Panc1 (cell line): Measurements from ENCODE around the gene IMP4. TPM values are rescaled to one million over a fixed set of nuclear protein-coding genes. Genes with fewer than 3 reads are reported as not detected.

ENCODE experiments used
- ATAC-seq: fragments of 200-7000 bp; cut with Tn5 transposase; 2 replicates; pipeline ENCODE4 v1.9.1; 2020; ENCODE audit warnings: mild to moderate bottlenecking, moderate library complexity
- BruUV-seq: library from RNA; stranded (reverse); fragments of 400-500 nt; replicated peaks from 2 replicates; lab custom pipeline; 2021; lab: Mats Ljungman, UMichigan
- CTCF ChIA-PET: fragments of 300-600 bp; sonication (Branson Sonifier 250); formaldehyde crosslinking; loops from one replicate; lab custom pipeline; 2022; ENCODE audit warnings: antibody characterized with exemption; lab: Charles Lee
- POLR2A ChIA-PET: fragments of 300-600 bp; sonication (Branson Sonifier 250); formaldehyde crosslinking; loops from one replicate; lab custom pipeline; 2022; ENCODE audit warnings: antibody characterized with exemption; lab: Charles Lee
- DNase-seq: peaks from one replicate; pipeline ENCODE4 v3.0.0-alpha.2; 2010; ENCODE audit warnings: low read depth, low spot score
- H3K27ac ChIP-seq: 2 replicates; pipeline ENCODE4 v1.5.1; 2011; ENCODE audit warnings: mild to moderate bottlenecking, low read length, inconsistent platforms
- H3K27me3 ChIP-seq: fragments of 200-500 bp; sonication (Bioruptor generic); 2 replicates; pipeline ENCODE4 v1.6.0; 2014; ENCODE audit warnings: low read length, inconsistent platforms; ENCODE audit not compliant: control insufficient read depth, insufficient read depth
- H3K36me3 ChIP-seq: fragments of 200-500 bp; sonication (Bioruptor generic); 2 replicates; pipeline ENCODE4 v1.5.1; 2014; ENCODE audit warnings: inconsistent platforms, mild to moderate bottlenecking, low read length, moderate library complexity; ENCODE audit not compliant: control insufficient read depth, insufficient read depth
- H3K4me1 ChIP-seq: 2 replicates; pipeline ENCODE4 v1.5.1; 2011; ENCODE audit warnings: inconsistent platforms, mild to moderate bottlenecking, low read length, moderate library complexity; ENCODE audit not compliant: control insufficient read depth, insufficient read depth
- H3K4me3 ChIP-seq, 2 experiments: 2 replicates each; pipeline ENCODE4 v1.5.1; 2011 to 2012; ENCODE audit warnings: low read depth in 2 of 2, low read length in 2 of 2, mild to moderate bottlenecking in 2 of 2, inconsistent platforms in 1 of 2, moderate library complexity in 1 of 2
- H3K9me3 ChIP-seq: fragments of 200-500 bp; sonication (Bioruptor generic); 2 replicates; pipeline ENCODE4 v1.5.1; 2014; ENCODE audit warnings: low read depth, mild to moderate bottlenecking, inconsistent platforms, low read length, moderate library complexity; ENCODE audit not compliant: control insufficient read depth, insufficient read depth
- in situ Hi-C: cut with HindIII; loops from 2 replicates; pipeline ENCODE4 v1.10.0; 2016; ENCODE audit warnings: low sequenced_read_pairs, low pct_unique_long_range_greater_than_20kb
- intact Hi-C: fragments of 100-400 bp; cut with micrococcal nuclease; formaldehyde crosslinking; loops from one replicate; pipeline ENCODE4 v1.10.0; 2022; ENCODE audit not compliant: unreplicated experiment
- total RNA-seq: library from RNA; stranded (reverse); gene quantifications from one replicate; pipeline ENCODE4 v1.2.1, GENCODE V29; 2021; ENCODE audit not compliant: unreplicated experiment
- TF ChIP-seq, protein P1 (sequence below): fragments of 450-650 bp; IDR thresholded peaks from 2 replicates; pipeline ENCODE4 v1.5.1; 2017; ENCODE audit warnings: mild to moderate bottlenecking

The IMP4 gene
- total RNA-seq, 1 experiment from 2014 or later: 104 TPM

DNA sequence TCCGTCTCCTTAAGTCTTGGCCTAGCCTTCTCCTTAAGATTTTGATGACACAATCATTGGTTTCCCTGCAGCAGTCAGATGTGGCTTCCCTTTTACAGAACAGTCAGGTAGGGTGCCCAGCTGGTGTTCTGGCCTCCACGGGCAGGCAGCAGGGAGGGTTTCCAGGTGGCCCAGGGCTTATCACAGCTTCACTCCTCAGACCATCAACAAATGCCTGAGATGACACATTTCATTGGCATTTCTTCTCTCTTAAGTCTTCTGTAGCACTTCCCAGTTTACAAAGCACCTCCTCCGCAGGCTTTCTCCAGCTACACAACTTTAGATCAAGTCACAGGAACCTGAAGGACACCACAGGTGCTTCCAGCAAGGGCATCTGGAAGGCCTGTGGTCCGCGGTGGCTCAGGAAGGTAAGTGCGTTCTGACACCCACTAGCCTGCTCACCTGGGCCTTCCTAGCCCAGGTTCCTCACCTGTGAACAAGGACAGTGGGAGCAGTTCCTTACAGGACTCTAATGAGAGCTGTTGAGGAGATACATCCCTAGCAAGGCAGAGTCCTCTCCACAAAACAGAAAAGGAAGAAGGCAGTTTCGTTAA, 50.7 kb downstream of the IMP4 start:
- in situ Hi-C loops: no loop called here
- ChIA-PET CTCF (interaction anchor here (0.5 kb wide), 1 partner anchor 212 kb away, joined by 3 read pairs; the partner anchor contains the start of gene SMPD4), POLR2A (no interaction called here)
- TF ChIP-seq, protein P1, sequence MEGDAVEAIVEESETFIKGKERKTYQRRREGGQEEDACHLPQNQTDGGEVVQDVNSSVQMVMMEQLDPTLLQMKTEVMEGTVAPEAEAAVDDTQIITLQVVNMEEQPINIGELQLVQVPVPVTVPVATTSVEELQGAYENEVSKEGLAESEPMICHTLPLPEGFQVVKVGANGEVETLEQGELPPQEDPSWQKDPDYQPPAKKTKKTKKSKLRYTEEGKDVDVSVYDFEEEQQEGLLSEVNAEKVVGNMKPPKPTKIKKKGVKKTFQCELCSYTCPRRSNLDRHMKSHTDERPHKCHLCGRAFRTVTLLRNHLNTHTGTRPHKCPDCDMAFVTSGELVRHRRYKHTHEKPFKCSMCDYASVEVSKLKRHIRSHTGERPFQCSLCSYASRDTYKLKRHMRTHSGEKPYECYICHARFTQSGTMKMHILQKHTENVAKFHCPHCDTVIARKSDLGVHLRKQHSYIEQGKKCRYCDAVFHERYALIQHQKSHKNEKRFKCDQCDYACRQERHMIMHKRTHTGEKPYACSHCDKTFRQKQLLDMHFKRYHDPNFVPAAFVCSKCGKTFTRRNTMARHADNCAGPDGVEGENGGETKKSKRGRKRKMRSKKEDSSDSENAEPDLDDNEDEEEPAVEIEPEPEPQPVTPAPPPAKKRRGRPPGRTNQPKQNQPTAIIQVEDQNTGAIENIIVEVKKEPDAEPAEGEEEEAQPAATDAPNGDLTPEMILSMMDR: no peak
- no peak overlapping the region for H3K27ac ChIP-seq
- H3K36me3 ChIP-seq: no peaks in the 10 kb centered on the region
- H3K4me3 ChIP-seq: no peak overlapping the region
- ATAC-seq (no peak), DNase-seq (no peak)
- intact Hi-C loops: no loop called here
- no peaks in the 10 kb centered on the region for H3K27me3 ChIP-seq
- no TSS peak for BruUV-seq
- H3K9me3 ChIP-seq: no peaks in the 10 kb centered on the region
- H3K4me1 ChIP-seq: peaks cover 11% of the 10 kb centered on the region

Other genes starting within 250 kb of the IMP4 start
- gene POTEF, start 213.7 kb upstream of the IMP4 start, total RNA-seq: 7.2 TPM
- gene CCDC74B, start 197.8 kb upstream of the IMP4 start, total RNA-seq: 9.8 TPM
- gene SMPD4, start 161.3 kb upstream of the IMP4 start, total RNA-seq: 89.0 TPM
- 305 TPM for gene MZT2B, start 160.6 kb upstream of the IMP4 start, total RNA-seq
- gene TUBA3E, start 144.5 kb upstream of the IMP4 start, total RNA-seq: not detected
- 35.3 TPM for gene PTPN18, start 13.2 kb downstream of the IMP4 start, total RNA-seq
- 0.92 TPM for gene POTEI, start 166.4 kb downstream of the IMP4 start, total RNA-seq
- gene CFC1B, start 178.3 kb downstream of the IMP4 start, total RNA-seq: not detected